D721Med (cell line): Measurements from ENCODE around the gene TCEAL9.
"Not testable (repeated sequence)": the region's sequence is repeated elsewhere in the genome, so short reads cannot be mapped to it uniquely, and the experiment has no call there.

Experiments used
- DNase-seq: peaks from one replicate; pipeline ENCODE4 v3.0.0; 2011; ENCODE audit warnings: low spot score; ENCODE audit not compliant: insufficient read length
- FAIRE-seq: peaks from 2 replicates; lab custom pipeline; 2011; peaks lifted over from hg19 to GRCh38; lab: Jason Lieb, UNC
- TF ChIP-seq, protein P1 (sequence below): IDR thresholded peaks from 2 replicates; pipeline ENCODE4 v1.5.1; 2012; ENCODE audit warnings: mild to moderate bottlenecking, control low read depth; ENCODE audit not compliant: insufficient read depth; ENCODE audit errors: missing control alignments

The TCEAL9 gene

DNA sequence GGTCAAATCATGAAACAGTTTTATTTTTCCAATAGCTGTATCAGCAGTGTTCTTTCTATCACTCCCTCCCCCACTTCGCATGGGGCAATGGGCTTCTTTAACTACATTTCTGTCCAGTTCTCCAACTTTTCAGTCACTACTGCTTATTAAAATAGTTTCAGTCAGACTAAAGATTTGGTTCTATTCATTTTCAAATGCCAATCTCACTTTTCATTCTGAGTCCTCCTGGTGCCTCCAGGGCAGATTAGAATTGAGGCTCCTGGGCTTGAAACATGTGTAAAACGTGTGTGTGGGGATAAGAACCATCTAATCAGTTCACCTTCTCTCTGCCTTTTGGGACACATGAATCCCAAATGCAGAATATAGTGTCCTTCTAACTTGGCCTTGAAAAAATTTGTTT is 16.6 kb downstream of the TCEAL9 start:
- TF ChIP-seq, protein P1, sequence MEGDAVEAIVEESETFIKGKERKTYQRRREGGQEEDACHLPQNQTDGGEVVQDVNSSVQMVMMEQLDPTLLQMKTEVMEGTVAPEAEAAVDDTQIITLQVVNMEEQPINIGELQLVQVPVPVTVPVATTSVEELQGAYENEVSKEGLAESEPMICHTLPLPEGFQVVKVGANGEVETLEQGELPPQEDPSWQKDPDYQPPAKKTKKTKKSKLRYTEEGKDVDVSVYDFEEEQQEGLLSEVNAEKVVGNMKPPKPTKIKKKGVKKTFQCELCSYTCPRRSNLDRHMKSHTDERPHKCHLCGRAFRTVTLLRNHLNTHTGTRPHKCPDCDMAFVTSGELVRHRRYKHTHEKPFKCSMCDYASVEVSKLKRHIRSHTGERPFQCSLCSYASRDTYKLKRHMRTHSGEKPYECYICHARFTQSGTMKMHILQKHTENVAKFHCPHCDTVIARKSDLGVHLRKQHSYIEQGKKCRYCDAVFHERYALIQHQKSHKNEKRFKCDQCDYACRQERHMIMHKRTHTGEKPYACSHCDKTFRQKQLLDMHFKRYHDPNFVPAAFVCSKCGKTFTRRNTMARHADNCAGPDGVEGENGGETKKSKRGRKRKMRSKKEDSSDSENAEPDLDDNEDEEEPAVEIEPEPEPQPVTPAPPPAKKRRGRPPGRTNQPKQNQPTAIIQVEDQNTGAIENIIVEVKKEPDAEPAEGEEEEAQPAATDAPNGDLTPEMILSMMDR: no peak
- no peak for DNase-seq
- no peak for FAIRE-seq

DNA sequence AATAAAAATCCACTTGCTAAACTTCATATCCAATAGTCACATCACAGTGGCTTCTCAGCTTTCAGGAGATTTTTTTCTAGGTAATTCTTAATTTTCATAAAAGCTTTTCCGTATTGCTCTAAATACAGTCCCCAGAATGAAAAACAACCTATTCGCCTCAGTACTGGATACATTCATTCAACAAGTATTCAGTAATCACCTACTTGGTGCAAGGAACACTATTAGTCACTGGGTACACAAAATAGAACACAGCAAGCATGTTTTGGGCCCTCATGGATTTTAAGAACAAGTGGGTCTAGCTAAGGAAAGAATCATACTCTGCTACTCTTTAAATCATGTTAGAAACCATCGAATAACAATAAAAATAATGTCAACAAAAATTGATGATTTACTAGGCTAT is 17.3 kb downstream of the TCEAL9 start:
- DNase-seq: no peak
- TF ChIP-seq, protein P1: no peak
- no peak for FAIRE-seq

DNA sequence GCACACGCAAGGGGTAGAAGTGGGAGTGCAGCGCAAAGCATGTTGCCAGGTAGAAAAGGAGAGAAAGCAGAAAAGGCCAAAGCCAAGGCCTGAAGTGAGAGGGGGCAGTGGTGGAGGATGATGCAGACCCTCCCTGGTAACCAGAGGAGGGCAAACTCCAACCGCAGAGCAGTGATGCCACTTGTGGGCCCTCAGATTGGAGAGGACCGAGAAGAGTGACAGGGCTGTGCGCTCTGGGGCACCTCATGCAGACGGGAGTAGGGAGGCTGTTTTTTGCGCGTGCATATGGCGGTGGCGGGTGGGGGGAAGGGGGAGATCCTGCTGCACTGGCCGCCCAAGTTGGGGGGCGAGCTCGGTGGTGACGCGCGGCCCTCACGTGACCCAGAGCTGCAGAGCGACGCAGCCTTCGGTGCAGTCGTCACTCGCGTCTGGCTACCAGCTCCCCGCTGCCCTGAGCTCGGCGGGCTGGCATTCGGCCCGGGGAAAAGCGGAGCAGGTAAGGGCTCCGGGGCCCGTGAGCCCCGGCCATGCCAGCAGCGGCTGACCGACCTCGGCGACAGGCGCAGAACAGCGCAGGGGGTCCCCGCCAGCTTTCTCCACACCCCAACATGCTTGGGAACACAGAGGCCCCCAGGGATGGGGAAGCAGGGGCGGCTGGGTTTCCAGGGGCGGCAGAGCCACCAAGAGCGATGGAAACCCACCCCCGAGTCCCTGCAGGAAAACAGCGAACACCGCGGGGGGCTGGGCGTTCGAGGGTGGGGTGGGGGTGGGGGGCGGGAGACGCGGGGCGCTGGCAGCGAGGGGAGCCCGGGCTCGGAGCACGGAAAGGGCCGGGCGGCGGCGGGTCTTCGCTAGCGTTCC is 20.0 kb downstream of the TCEAL9 start, which contains the start of gene BEX3:
BEX3 (plus strand) TSS at position 421 of the 861 bp plus-strand sequence. CDS start 984 bp downstream, outside the sequence.
- DNase-seq: peak; percentile 36
- FAIRE-seq: no peak
- TF ChIP-seq, protein P1: no peak

DNA sequence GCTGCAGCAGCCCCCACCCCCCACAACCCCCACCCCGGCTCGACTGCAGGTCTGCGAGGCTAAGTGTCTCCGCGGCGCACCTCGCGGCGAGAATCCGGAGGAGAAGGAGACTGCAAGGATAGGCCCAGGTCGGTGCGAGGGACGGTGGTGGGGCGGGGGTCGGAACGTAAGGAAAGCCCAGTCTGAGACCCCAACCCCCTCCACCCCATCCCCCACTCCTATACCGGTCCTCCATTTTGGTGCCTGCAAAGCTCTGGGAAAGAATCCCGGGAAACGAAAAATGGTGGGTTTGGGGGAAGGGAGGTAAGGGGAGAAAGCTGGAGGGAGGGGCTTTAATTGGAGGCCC is 20.6 kb downstream of the TCEAL9 start:
- FAIRE-seq: no peak
- DNase-seq: no peak
- TF ChIP-seq, protein P1: no peak

DNA sequence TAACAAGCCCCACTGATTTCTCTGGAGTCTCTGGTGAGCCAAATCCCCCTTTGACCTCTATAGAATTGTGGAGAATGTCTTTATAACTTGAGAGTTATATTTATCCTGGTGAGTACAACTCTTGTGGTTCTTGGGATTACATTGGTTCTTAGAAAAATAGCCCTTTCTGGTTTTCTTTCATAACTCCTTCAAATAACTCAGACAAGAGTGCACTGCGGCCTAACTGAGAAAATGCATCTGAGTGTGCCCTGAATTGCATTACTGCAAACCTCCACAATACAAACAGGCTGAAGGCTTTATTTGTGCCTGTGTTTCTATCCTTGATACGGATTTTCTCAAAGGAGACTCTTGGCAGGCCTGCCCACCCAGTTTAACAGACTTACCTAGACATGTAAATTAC is 22.7 kb downstream of the TCEAL9 start:
- FAIRE-seq (no peak), DNase-seq (no peak)
- TF ChIP-seq, protein P1: no peak

DNA sequence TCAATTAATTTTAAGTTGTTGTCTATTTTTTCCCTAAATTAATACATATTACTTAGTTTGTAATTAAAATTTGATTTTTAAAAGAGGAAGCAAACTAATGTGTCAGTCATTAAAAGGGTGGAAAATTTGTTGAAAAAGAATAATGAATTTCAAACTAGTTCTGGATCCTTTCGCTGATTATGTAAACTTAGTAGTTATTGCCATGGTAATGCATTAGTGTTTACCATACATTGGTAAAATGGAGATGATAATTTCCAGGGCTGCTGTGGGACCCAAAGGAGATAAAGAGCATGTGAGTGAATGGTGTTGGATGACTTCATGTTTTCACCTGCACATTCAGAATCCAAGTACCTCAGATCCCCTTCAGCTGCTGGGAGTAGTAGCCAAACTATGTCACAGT is 26.6 kb downstream of the TCEAL9 start:
- DNase-seq: no peak
- TF ChIP-seq, protein P1: no peak
- FAIRE-seq: no peak

DNA sequence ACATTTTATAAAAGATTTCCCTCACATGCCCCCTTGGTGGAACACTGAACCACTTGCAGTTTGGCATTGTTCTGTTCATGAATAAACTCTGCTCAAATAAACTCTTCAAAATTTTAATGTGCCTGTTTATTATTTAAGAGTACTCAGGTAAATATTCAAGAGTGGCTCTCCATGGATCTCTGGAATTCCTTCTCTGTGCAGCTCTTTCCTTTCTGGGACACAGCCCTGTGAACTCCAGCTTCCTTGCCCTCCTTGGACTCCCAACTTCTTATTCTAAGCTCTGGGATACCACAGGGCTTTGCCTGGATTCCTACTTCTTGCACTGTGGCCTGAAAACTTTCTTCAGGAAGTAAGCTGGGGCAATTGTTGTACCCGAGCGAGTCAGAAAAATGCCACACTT is 28.4 kb downstream of the TCEAL9 start:
- DNase-seq (no peak), FAIRE-seq (no peak)
- TF ChIP-seq, protein P1: no peak

DNA sequence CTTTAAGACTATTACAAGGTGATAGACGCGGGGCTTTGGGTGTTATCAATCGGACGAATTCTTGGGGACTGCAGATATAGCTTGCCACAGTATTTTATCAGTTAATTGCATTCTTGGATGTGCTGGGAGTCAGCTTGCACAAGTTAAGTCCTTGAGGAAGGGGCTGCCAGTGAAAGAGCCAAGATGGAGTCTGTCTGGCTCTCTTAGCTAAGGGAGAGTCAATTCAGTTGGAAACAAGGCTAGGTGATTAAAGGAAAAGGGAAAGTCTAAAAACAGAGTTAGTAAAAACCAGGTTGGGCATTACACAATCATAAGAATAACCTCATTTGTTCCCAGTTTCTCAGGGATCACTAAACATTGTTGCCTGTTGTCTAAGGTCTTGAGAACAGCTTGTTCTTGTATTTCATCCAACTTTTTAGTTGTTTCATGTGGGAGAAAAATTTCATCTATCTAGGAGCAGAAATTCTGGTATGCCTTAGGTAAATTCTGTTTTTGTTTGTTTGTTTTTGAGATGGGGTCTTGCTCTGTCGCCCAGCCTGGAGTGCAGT is 29.1 kb downstream of the TCEAL9 start:
- not testable (repeated sequence) for FAIRE-seq, DNase-seq
